ENCODE results near the gene PHACTR1. TPM values are rescaled to one million over a fixed set of nuclear protein-coding genes. Genes with fewer than 3 reads are reported as not detected.

The PHACTR1 gene
- 3.1 TPM for total RNA-seq
- 6.3 TPM for polyA plus RNA-seq
- long read RNA-seq, donor 1 = 0 reads
- long read RNA-seq, donor 2 = 0 reads
- long read RNA-seq, donor 3, partial matches to known transcripts = 35 of 44 reads
- long read RNA-seq, donor 3, other reads (novel, unspliced or antisense) = 8 of 44 reads
- long read RNA-seq, donor 4 = 0 reads
- long read RNA-seq, donor 5, partial matches to known transcripts = 0 of 2 reads
- long read RNA-seq, donor 5, other reads (novel, unspliced or antisense) = 0 of 2 reads
- long read RNA-seq, donor 6 = 0 reads
- long read RNA-seq, donor 7, partial matches to known transcripts = 8 of 11 reads
- long read RNA-seq, donor 7, other reads (novel, unspliced or antisense) = 0 of 11 reads
- long read RNA-seq, donor 8 = 0 reads
- long read RNA-seq, donor 9 = 0 reads
- long read RNA-seq, donor 10, partial matches to known transcripts = 10 of 10 reads
- long read RNA-seq, donor 10, other reads (novel, unspliced or antisense) = 0 of 10 reads

- H3K36me3 ChIP-seq (ENCODE audit: control insufficient read depth in 2 of 2, insufficient read depth in 2 of 2, low read length in 1 of 2) = no peaks in the 10 kb centered on the region
- no peaks in the 10 kb centered on the region for H3K4me1 ChIP-seq (ENCODE audit: control insufficient read depth in 2 of 2, insufficient read depth in 2 of 2, low read length in 2 of 2)
- H3K9me3 ChIP-seq (ENCODE audit: control insufficient read depth in 2 of 2, insufficient read depth in 1 of 2, low read length in 1 of 2) = no peaks in the 10 kb centered on the region
- no peaks in the 10 kb centered on the region for H3K27me3 ChIP-seq (ENCODE audit: control insufficient read depth in 2 of 2, insufficient read depth in 1 of 2, low read length in 1 of 2)
- no peak for DNase-seq (ENCODE audit: low read depth in 6 of 9, low spot score in 9 of 9)
- H3K27ac ChIP-seq (ENCODE audit: low read depth in 1 of 2, low read length in 1 of 2) = no peak within 1 kb of the TSS
- H3K4me3 ChIP-seq (ENCODE audit: low read length in 2 of 2) = no peak within 1 kb of the TSS
- WGBS = 89% methylated on average over 10 of the region's 10 CpGs
These were observed at the start of gene PHACTR1 for GRCh38 chr6:12716298-12716916. PHACTR1 (plus strand) TSS chr6:12716767.

GRCh38 chr6:12666886-12667285, 49.7 kb upstream of the PHACTR1 start:
- no peak for DNase-seq (ENCODE audit: low read depth in 6 of 9, low spot score in 9 of 9)
- H3K9me3 ChIP-seq (ENCODE audit: control insufficient read depth in 2 of 2, insufficient read depth in 1 of 2, low read length in 1 of 2) = no peaks in the 10 kb centered on the region
- no peak overlapping the region for H3K27ac ChIP-seq (ENCODE audit: low read depth in 1 of 2, low read length in 1 of 2)
- no peaks in the 10 kb centered on the region for H3K4me1 ChIP-seq (ENCODE audit: control insufficient read depth in 2 of 2, insufficient read depth in 2 of 2, low read length in 2 of 2)
- no peaks in the 10 kb centered on the region for H3K36me3 ChIP-seq (ENCODE audit: control insufficient read depth in 2 of 2, insufficient read depth in 2 of 2, low read length in 1 of 2)
- H3K4me3 ChIP-seq (ENCODE audit: low read length in 2 of 2) = no peak overlapping the region
- WGBS = 21% methylated on average over 1 of the region's 1 CpG
- no peaks in the 10 kb centered on the region for H3K27me3 ChIP-seq (ENCODE audit: control insufficient read depth in 2 of 2, insufficient read depth in 1 of 2, low read length in 1 of 2)

- 92% methylated on average over 5 of the region's 5 CpGs for WGBS
- Histone ChIP-seq H3K4me3 (ENCODE audit: low read length in 2 of 2) (no peak overlapping the region), H3K36me3 (ENCODE audit: control insufficient read depth in 2 of 2, insufficient read depth in 2 of 2, low read length in 1 of 2) (no peaks in the 10 kb centered on the region), H3K4me1 (ENCODE audit: control insufficient read depth in 2 of 2, insufficient read depth in 2 of 2, low read length in 2 of 2) (no peaks in the 10 kb centered on the region), H3K27me3 (ENCODE audit: control insufficient read depth in 2 of 2, insufficient read depth in 1 of 2, low read length in 1 of 2) (no peaks in the 10 kb centered on the region), H3K9me3 (ENCODE audit: control insufficient read depth in 2 of 2, insufficient read depth in 1 of 2, low read length in 1 of 2) (no peaks in the 10 kb centered on the region), H3K27ac (ENCODE audit: low read depth in 1 of 2, low read length in 1 of 2) (no peak overlapping the region)
- DNase-seq (ENCODE audit: low read depth in 6 of 9, low spot score in 9 of 9) = no peak
These were observed 40.6 kb upstream of the PHACTR1 start for GRCh38 chr6:12675931-12676330.

- DNase-seq (ENCODE audit: low read depth in 6 of 9, low spot score in 9 of 9) = no peak
- no peak overlapping the region for H3K4me3 ChIP-seq (ENCODE audit: low read length in 2 of 2)
- over 99% methylated on average over 3 of the region's 3 CpGs for WGBS
- no peaks in the 10 kb centered on the region for H3K27me3 ChIP-seq (ENCODE audit: control insufficient read depth in 2 of 2, insufficient read depth in 1 of 2, low read length in 1 of 2)
- H3K36me3 ChIP-seq (ENCODE audit: control insufficient read depth in 2 of 2, insufficient read depth in 2 of 2, low read length in 1 of 2) = no peaks in the 10 kb centered on the region
- H3K27ac ChIP-seq (ENCODE audit: low read depth in 1 of 2, low read length in 1 of 2) = no peak overlapping the region
- no peaks in the 10 kb centered on the region for H3K9me3 ChIP-seq (ENCODE audit: control insufficient read depth in 2 of 2, insufficient read depth in 1 of 2, low read length in 1 of 2)
- H3K4me1 ChIP-seq (ENCODE audit: control insufficient read depth in 2 of 2, insufficient read depth in 2 of 2, low read length in 2 of 2) = no peaks in the 10 kb centered on the region
These were observed 37.2 kb upstream of the PHACTR1 start for GRCh38 chr6:12679341-12679740.

GRCh38 chr6:12693122-12693521, 23.4 kb upstream of the PHACTR1 start:
- H3K27ac ChIP-seq (ENCODE audit: low read depth in 1 of 2, low read length in 1 of 2) = no peak overlapping the region
- no peaks in the 10 kb centered on the region for H3K4me1 ChIP-seq (ENCODE audit: control insufficient read depth in 2 of 2, insufficient read depth in 2 of 2, low read length in 2 of 2)
- WGBS = 99% methylated on average over 1 of the region's 1 CpG
- no peaks in the 10 kb centered on the region for H3K36me3 ChIP-seq (ENCODE audit: control insufficient read depth in 2 of 2, insufficient read depth in 2 of 2, low read length in 1 of 2)
- no peak for DNase-seq (ENCODE audit: low read depth in 6 of 9, low spot score in 9 of 9)
- H3K27me3 ChIP-seq (ENCODE audit: control insufficient read depth in 2 of 2, insufficient read depth in 1 of 2, low read length in 1 of 2) = no peaks in the 10 kb centered on the region
- H3K4me3 ChIP-seq (ENCODE audit: low read length in 2 of 2) = no peak overlapping the region
- no peaks in the 10 kb centered on the region for H3K9me3 ChIP-seq (ENCODE audit: control insufficient read depth in 2 of 2, insufficient read depth in 1 of 2, low read length in 1 of 2)

GRCh38 chr6:12698298-12698697, 18.3 kb upstream of the PHACTR1 start:
- Histone ChIP-seq H3K9me3 (ENCODE audit: control insufficient read depth in 2 of 2, insufficient read depth in 1 of 2, low read length in 1 of 2) (no peaks in the 10 kb centered on the region), H3K27ac (ENCODE audit: low read depth in 1 of 2, low read length in 1 of 2) (no peak overlapping the region), H3K4me1 (ENCODE audit: control insufficient read depth in 2 of 2, insufficient read depth in 2 of 2, low read length in 2 of 2) (no peaks in the 10 kb centered on the region), H3K36me3 (ENCODE audit: control insufficient read depth in 2 of 2, insufficient read depth in 2 of 2, low read length in 1 of 2) (no peaks in the 10 kb centered on the region), H3K4me3 (ENCODE audit: low read length in 2 of 2) (no peak overlapping the region), H3K27me3 (ENCODE audit: control insufficient read depth in 2 of 2, insufficient read depth in 1 of 2, low read length in 1 of 2) (no peaks in the 10 kb centered on the region)
- WGBS = 98% methylated on average over 4 of the region's 4 CpGs
- DNase-seq (ENCODE audit: low read depth in 6 of 9, low spot score in 9 of 9) = no peak

- Histone ChIP-seq H3K4me3 (ENCODE audit: low read length in 2 of 2) (no peak overlapping the region), H3K36me3 (ENCODE audit: control insufficient read depth in 2 of 2, insufficient read depth in 2 of 2, low read length in 1 of 2) (no peaks in the 10 kb centered on the region), H3K27me3 (ENCODE audit: control insufficient read depth in 2 of 2, insufficient read depth in 1 of 2, low read length in 1 of 2) (no peaks in the 10 kb centered on the region), H3K9me3 (ENCODE audit: control insufficient read depth in 2 of 2, insufficient read depth in 1 of 2, low read length in 1 of 2) (no peaks in the 10 kb centered on the region), H3K4me1 (ENCODE audit: control insufficient read depth in 2 of 2, insufficient read depth in 2 of 2, low read length in 2 of 2) (no peaks in the 10 kb centered on the region), H3K27ac (ENCODE audit: low read depth in 1 of 2, low read length in 1 of 2) (no peak overlapping the region)
- no peak for DNase-seq (ENCODE audit: low read depth in 6 of 9, low spot score in 9 of 9)
- 89% methylated on average over 1 of the region's 1 CpG for WGBS
These were observed 11.6 kb upstream of the PHACTR1 start for GRCh38 chr6:12704946-12705345.

GRCh38 chr6:12709116-12709515, 7.5 kb upstream of the PHACTR1 start:
- Histone ChIP-seq H3K27me3 (ENCODE audit: control insufficient read depth in 2 of 2, insufficient read depth in 1 of 2, low read length in 1 of 2) (no peaks in the 10 kb centered on the region), H3K9me3 (ENCODE audit: control insufficient read depth in 2 of 2, insufficient read depth in 1 of 2, low read length in 1 of 2) (no peaks in the 10 kb centered on the region), H3K36me3 (ENCODE audit: control insufficient read depth in 2 of 2, insufficient read depth in 2 of 2, low read length in 1 of 2) (no peaks in the 10 kb centered on the region), H3K27ac (ENCODE audit: low read depth in 1 of 2, low read length in 1 of 2) (no peak overlapping the region), H3K4me3 (ENCODE audit: low read length in 2 of 2) (no peak overlapping the region), H3K4me1 (ENCODE audit: control insufficient read depth in 2 of 2, insufficient read depth in 2 of 2, low read length in 2 of 2) (no peaks in the 10 kb centered on the region)
- 95% methylated on average over 1 of the region's 1 CpG for WGBS
- DNase-seq (ENCODE audit: low read depth in 6 of 9, low spot score in 9 of 9) = no peak

- WGBS = 88% methylated on average over 3 of the region's 3 CpGs
- no peak for DNase-seq (ENCODE audit: low read depth in 6 of 9, low spot score in 9 of 9)
These were observed 6.9 kb upstream of the PHACTR1 start for GRCh38 chr6:12709556-12710232.

More at GRCh38 chr6:12709556-12710232, 6.9 kb upstream of the PHACTR1 start:
- no peak overlapping the region for H3K27ac ChIP-seq (ENCODE audit: low read depth in 1 of 2, low read length in 1 of 2)
- no peaks in the 10 kb centered on the region for H3K9me3 ChIP-seq (ENCODE audit: control insufficient read depth in 2 of 2, insufficient read depth in 1 of 2, low read length in 1 of 2)
- no peaks in the 10 kb centered on the region for H3K4me1 ChIP-seq (ENCODE audit: control insufficient read depth in 2 of 2, insufficient read depth in 2 of 2, low read length in 2 of 2)
- H3K4me3 ChIP-seq (ENCODE audit: low read length in 2 of 2) = no peak overlapping the region
- no peaks in the 10 kb centered on the region for H3K36me3 ChIP-seq (ENCODE audit: control insufficient read depth in 2 of 2, insufficient read depth in 2 of 2, low read length in 1 of 2)
- no peaks in the 10 kb centered on the region for H3K27me3 ChIP-seq (ENCODE audit: control insufficient read depth in 2 of 2, insufficient read depth in 1 of 2, low read length in 1 of 2)

Measured in thymus (tissue), 14 donors.